OCI-LY7 (cell line): ENCODE measurements around the gene HEPACAM. TPM values are rescaled to one million over a fixed set of nuclear protein-coding genes. Genes with fewer than 3 reads are reported as not detected.

Experiments
- BruUV-seq: library from RNA; stranded (reverse); fragments of 400-500 nt; replicated peaks from 2 replicates; lab custom pipeline; 2021; lab: Mats Ljungman, UMichigan
- CTCF ChIA-PET: fragments of 300-600 bp; sonication (Branson Sonifier 250); formaldehyde crosslinking; loops from one replicate; lab custom pipeline; 2022; ENCODE audit warnings: antibody characterized with exemption; ENCODE audit not compliant: unreplicated experiment; lab: Charles Lee
- POLR2A ChIA-PET: fragments of 300-600 bp; sonication (Branson Sonifier 250); formaldehyde crosslinking; loops from one replicate; lab custom pipeline; 2022; ENCODE audit warnings: antibody characterized with exemption; lab: Charles Lee
- DNase-seq: peaks from one replicate; pipeline ENCODE4 v3.0.0-alpha.2; 2015; ENCODE audit warnings: low spot score
- H2AFZ ChIP-seq: fragments of 200-600 bp; sonication (generic), shearing (Covaris generic); 2 replicates; pipeline ENCODE4 v1.6.1; 2014; ENCODE audit warnings: mild to moderate bottlenecking, antibody characterized with exemption, low read length, moderate library complexity
- H3K27ac ChIP-seq: fragments of 200-600 bp; sonication (generic); 2 replicates; pipeline ENCODE4 v1.5.1; 2014; ENCODE audit warnings: mixed run types, low read depth, mild to moderate bottlenecking, moderate library complexity, low read length, inconsistent platforms; ENCODE audit not compliant: poor library complexity, severe bottlenecking
- H3K36me3 ChIP-seq: fragments of 200-600 bp; sonication (generic); 2 replicates; pipeline ENCODE4 v1.6.1; 2014; ENCODE audit warnings: mild to moderate bottlenecking, antibody characterized with exemption, low read length, moderate library complexity, mixed read lengths; ENCODE audit not compliant: insufficient read depth
- H3K4me1 ChIP-seq: fragments of 200-600 bp; sonication (generic); 2 replicates; pipeline ENCODE4 v1.5.1; 2014; ENCODE audit warnings: mild to moderate bottlenecking, low read length; ENCODE audit not compliant: insufficient read depth, poor library complexity, severe bottlenecking
- H3K4me2 ChIP-seq: fragments of 200-600 bp; sonication (generic); 2 replicates; pipeline ENCODE4 v1.6.1; 2014; ENCODE audit warnings: mild to moderate bottlenecking, low read length
- H3K4me3 ChIP-seq: fragments of 200-600 bp; sonication (generic); 2 replicates; pipeline ENCODE4 v1.5.1; 2014; ENCODE audit warnings: mild to moderate bottlenecking, low read depth, low read length; ENCODE audit not compliant: poor library complexity, severe bottlenecking
- H3K79me2 ChIP-seq: fragments of 200-600 bp; sonication (generic); 2 replicates; pipeline ENCODE4 v1.6.1; 2016; ENCODE audit warnings: low read depth, mild to moderate bottlenecking, low read length, moderate library complexity, mixed read lengths; ENCODE audit not compliant: insufficient read depth
- H3K9me2 ChIP-seq: fragments of 200-600 bp; sonication (generic); 2 replicates; pipeline ENCODE4 v1.6.1; 2016; ENCODE audit warnings: mild to moderate bottlenecking, low read length, mixed read lengths; ENCODE audit not compliant: insufficient read depth
- H3K9me3 ChIP-seq: fragments of 200-600 bp; sonication (generic); 2 replicates; pipeline ENCODE4 v1.6.1; 2014; ENCODE audit warnings: mild to moderate bottlenecking, mixed run types, low read length, mixed read lengths
- H4K20me1 ChIP-seq: fragments of 200-600 bp; sonication (generic); 2 replicates; pipeline ENCODE4 v1.6.1; 2014; ENCODE audit warnings: mild to moderate bottlenecking, antibody characterized with exemption, low read length, moderate library complexity, mixed read lengths; ENCODE audit not compliant: insufficient read depth
- CTCF ChIP-seq: fragments of 200-600 bp; sonication (generic); conservative IDR thresholded peaks from 2 replicates; pipeline ENCODE4 v1.5.1; 2014; ENCODE audit warnings: mild to moderate bottlenecking, antibody characterized with exemption, low read length, moderate library complexity, mixed read lengths
- EZH2phosphoT487 ChIP-seq: fragments of 200-600 bp; sonication (generic); IDR thresholded peaks from 2 replicates; pipeline ENCODE4 v1.6.1; 2018; ENCODE audit warnings: low read depth, borderline replicate concordance, mild to moderate bottlenecking, mixed run types, antibody characterized with exemption, low read length, moderate library complexity, mixed read lengths
- intact Hi-C: fragments of 100-400 bp; cut with micrococcal nuclease; formaldehyde crosslinking; loops from one replicate; pipeline ENCODE4 v1.10.0; 2022; ENCODE audit not compliant: unreplicated experiment
- total RNA-seq, 2 experiments: library from RNA; depleted of rRNA in 1 of 2; stranded (reverse); fragments of >200 nt in 1 of 2; shearing (Covaris generic) in 1 of 2; gene quantifications; 2 replicates each; pipeline ENCODE4 v1.2.3, GENCODE V29; 2014 to 2022

Gene HEPACAM
- total RNA-seq, 2 experiments from 2014 or later: not detected

GRCh38 chr11:124917115-124917637 lies 18.7 kb downstream of the HEPACAM start:
- Histone ChIP-seq H3K27ac (no peak overlapping the region), H2AFZ (no peak overlapping the region), H3K79me2 (no peaks in the 10 kb centered on the region), H3K36me3 (no peaks in the 10 kb centered on the region), H3K4me2 (no peak overlapping the region), H3K4me1 (no peaks in the 10 kb centered on the region), H3K4me3 (no peak overlapping the region), H3K9me2 (no peaks in the 10 kb centered on the region), H3K9me3 (no peaks in the 10 kb centered on the region), H4K20me1 (no peaks in the 10 kb centered on the region)
- TF ChIP-seq CTCF: no peak
- no peak for TF ChIP-seq EZH2phosphoT487
- BruUV-seq: no TSS peak
- DNase-seq: no peak
- CTCF ChIA-PET: no interaction called here
- POLR2A ChIA-PET: interaction anchor here (0.6 kb wide), 1 partner anchor 28 kb away, joined by 3 read pairs; no protein-coding TSS in a partner anchor
- intact Hi-C loops: no loop called here

- H3K9me3 ChIP-seq: no peaks in the 10 kb centered on the region
- H2AFZ ChIP-seq: no peak overlapping the region
- no peaks in the 10 kb centered on the region for H3K36me3 ChIP-seq
- ChIA-PET CTCF (no interaction called here), POLR2A (interaction anchor here (0.6 kb wide), 1 partner anchor 335 kb away, joined by 3 read pairs; no protein-coding TSS in a partner anchor)
- no peak overlapping the region for H3K4me3 ChIP-seq
- no peaks in the 10 kb centered on the region for H3K4me1 ChIP-seq
- H3K9me2 ChIP-seq: no peaks in the 10 kb centered on the region
- intact Hi-C loops: no loop called here
- BruUV-seq: no TSS peak
- no peak for TF ChIP-seq EZH2phosphoT487
- TF ChIP-seq CTCF: no peak
- no peak for DNase-seq
- no peak overlapping the region for H3K4me2 ChIP-seq
- no peak overlapping the region for H3K27ac ChIP-seq
- H3K79me2 ChIP-seq: no peaks in the 10 kb centered on the region
- H4K20me1 ChIP-seq: no peaks in the 10 kb centered on the region
Measured at GRCh38 chr11:124916370-124916710, 19.5 kb downstream of the HEPACAM start.

GRCh38 chr11:124915541-124916369 lies 20.1 kb downstream of the HEPACAM start:
- Histone ChIP-seq H2AFZ (no peak overlapping the region), H3K4me2 (no peak overlapping the region)
- intact Hi-C loops: no loop called here

More at GRCh38 chr11:124915541-124916369, 20.1 kb downstream of the HEPACAM start:
- no TSS peak for BruUV-seq
- Histone ChIP-seq H3K4me3 (no peak overlapping the region), H3K4me1 (no peaks in the 10 kb centered on the region), H3K9me2 (no peaks in the 10 kb centered on the region), H3K36me3 (no peaks in the 10 kb centered on the region), H3K9me3 (no peaks in the 10 kb centered on the region), H3K79me2 (no peaks in the 10 kb centered on the region), H4K20me1 (no peaks in the 10 kb centered on the region), H3K27ac (no peak overlapping the region)
- ChIA-PET CTCF (no interaction called here), POLR2A (interaction anchor here (0.6 kb wide), 1 partner anchor 336 kb away, joined by 3 read pairs; no protein-coding TSS in a partner anchor)
- no peak for DNase-seq
- no peak for TF ChIP-seq CTCF
- no peak for TF ChIP-seq EZH2phosphoT487
